Embryonic facial prominence (tissue), 1 donor: ENCODE data around the gene PTPRG.
"Not testable (repeated sequence)": the region's sequence is repeated elsewhere in the genome, so short reads cannot be mapped to it uniquely, and the experiment has no call there.

Experiments
- DNase-seq: peaks from one replicate; pipeline ENCODE4 v3.0.0-alpha.2; 2016; ENCODE audit errors: extremely low spot score

PTPRG gene

GRCh38 chr3:61684386-61684785, 123.0 kb downstream of the PTPRG start:
- peak; percentile 31 for DNase-seq

GRCh38 chr3:61685755-61686154, 124.4 kb downstream of the PTPRG start:
- no peak for DNase-seq

- DNase-seq = no peak
These were observed 124.9 kb downstream of the PTPRG start for GRCh38 chr3:61686228-61686648.

GRCh38 chr3:61687206-61687605, 125.8 kb downstream of the PTPRG start:
- DNase-seq = no peak

- no peak for DNase-seq
These were observed 126.4 kb downstream of the PTPRG start for GRCh38 chr3:61687663-61688306.

- no peak for DNase-seq
These were observed 127.1 kb downstream of the PTPRG start for GRCh38 chr3:61688307-61688984.

- DNase-seq = no peak
These were observed 128.6 kb downstream of the PTPRG start for GRCh38 chr3:61690016-61690415.

GRCh38 chr3:61691466-61691865, 130.1 kb downstream of the PTPRG start:
- DNase-seq = no peak

GRCh38 chr3:61697301-61697700, 135.9 kb downstream of the PTPRG start:
- DNase-seq = no peak

GRCh38 chr3:61698278-61699072, 137.1 kb downstream of the PTPRG start:
- DNase-seq = not testable (repeated sequence)

GRCh38 chr3:61699622-61700021, 138.3 kb downstream of the PTPRG start:
- no peak for DNase-seq

- no peak for DNase-seq
These were observed 139.6 kb downstream of the PTPRG start for GRCh38 chr3:61701011-61701410.

GRCh38 chr3:61702453-61702852, 141.1 kb downstream of the PTPRG start:
- no peak for DNase-seq

- no peak for DNase-seq
These were observed 143.4 kb downstream of the PTPRG start for GRCh38 chr3:61704807-61705206.

- no peak for DNase-seq
These were observed 146.1 kb downstream of the PTPRG start for GRCh38 chr3:61707492-61707891.

GRCh38 chr3:61710920-61711319, 149.5 kb downstream of the PTPRG start:
- DNase-seq = not testable (repeated sequence)

GRCh38 chr3:61714225-61714624, 152.9 kb downstream of the PTPRG start:
- DNase-seq = no peak

GRCh38 chr3:61715886-61716527, 154.6 kb downstream of the PTPRG start:
- DNase-seq = no peak

- not testable (repeated sequence) for DNase-seq
These were observed 155.3 kb downstream of the PTPRG start for GRCh38 chr3:61716693-61717092.

GRCh38 chr3:61718565-61718964, 157.2 kb downstream of the PTPRG start:
- DNase-seq = no peak

- no peak for DNase-seq
These were observed 158.1 kb downstream of the PTPRG start for GRCh38 chr3:61719278-61719977.

- DNase-seq = no peak
These were observed 161.7 kb downstream of the PTPRG start for GRCh38 chr3:61723038-61723437.
